A549 (cell line): ENCODE data around the gene MRPL2. TPM values are rescaled to one million over a fixed set of nuclear protein-coding genes. Genes with fewer than 3 reads are reported as not detected.

Experiments used
- ATAC-seq, 2 experiments: fragments of 200-7000 bp in 1 of 2; fragments of >200 bp in 1 of 2; cut with Nextera tagmentation in 1 of 2; cut with Tn5 transposase in 1 of 2; 3 replicates each; pipeline versions ENCODE4 v1.8.0 to v1.9.1; 2018 to 2020; ENCODE audit warnings: mild to moderate bottlenecking in 1 of 2, moderate library complexity in 1 of 2
- CTCF ChIA-PET: fragments of 300-600 bp; sonication (Branson Sonifier 250); formaldehyde crosslinking; extraction: SDS; loops from one replicate; lab custom pipeline; 2021; ENCODE audit warnings: antibody characterized with exemption, inconsistent platforms; lab: Yijun Ruan, JAX
- POLR2A ChIA-PET: fragments of 350-600 bp; formaldehyde crosslinking; extraction: SDS; loops from one replicate; lab custom pipeline; 2021; ENCODE audit warnings: antibody characterized with exemption, inconsistent platforms; lab: Yijun Ruan, JAX
- DNase-seq, 2 experiments: peaks; one replicate each; pipeline versions ENCODE4 v3.0.0 to v3.0.0-alpha.2; 2011 to 2016; ENCODE audit warnings: low read depth in 1 of 2, low spot score in 1 of 2
- FAIRE-seq: peaks from 2 replicates; lab custom pipeline; 2011; peaks lifted over from hg19 to GRCh38; lab: Jason Lieb, UNC
- H3K27ac ChIP-seq, 2 experiments: fragments of >200 bp; sonication (Bioruptor Twin); formaldehyde crosslinking; 3 replicates each; pipeline ENCODE4 v1.5.1; 2016 to 2017
- H3K4me1 ChIP-seq: fragments of >200 bp; sonication (Bioruptor Twin); formaldehyde crosslinking; 3 replicates; pipeline ENCODE4 v1.6.1; 2016
- H3K4me2 ChIP-seq: fragments of >200 bp; sonication (Bioruptor Twin); formaldehyde crosslinking; 3 replicates; pipeline ENCODE4 v1.6.1; 2016
- H3K4me3 ChIP-seq: fragments of >200 bp; sonication (Bioruptor Twin); formaldehyde crosslinking; 3 replicates; pipeline ENCODE4 v1.5.1; 2016
- H3K9me3 ChIP-seq: fragments of >200 bp; sonication (Bioruptor Twin); formaldehyde crosslinking; 3 replicates; pipeline ENCODE4 v1.6.1; 2016
- CEBPB ChIP-seq, 2 experiments: fragments of >200 bp in 1 of 2; sonication (Bioruptor Twin) in 1 of 2; formaldehyde crosslinking in 1 of 2; IDR thresholded peaks; 2 replicates each; pipeline ENCODE4 v1.6.1; 2012 to 2016
- EHF ChIP-seq: fragments of 250-450 bp; sonication (Bioruptor Pico); IDR thresholded peaks from 2 replicates; pipeline ENCODE4 v1.5.0; 2020; ENCODE audit warnings: mild to moderate bottlenecking
- EP300 ChIP-seq, 2 experiments: fragments of >200 bp; sonication (Bioruptor Twin); formaldehyde crosslinking; IDR thresholded peaks; 2 replicates in 1 of 2; 3 replicates in 1 of 2; pipeline ENCODE4 v1.6.1; 2016 to 2017
- HDAC2 ChIP-seq: fragments of 200-600 bp; sonication (generic); IDR thresholded peaks from 2 replicates; pipeline ENCODE4 v1.6.1; 2016
- HOXB5 ChIP-seq: fragments of 250-450 bp; sonication (Bioruptor Pico); IDR thresholded peaks from 2 replicates; pipeline ENCODE4 v1.5.0; 2020; ENCODE audit warnings: mild to moderate bottlenecking, moderate library complexity
- JUN ChIP-seq, 2 experiments: fragments of >200 bp; sonication (Bioruptor Twin); formaldehyde crosslinking; IDR thresholded peaks; 2 replicates in 1 of 2; 3 replicates in 1 of 2; pipeline ENCODE4 v1.6.1; 2016 to 2017
- KDM1A ChIP-seq: fragments of 200-600 bp; sonication (generic); IDR thresholded peaks from 2 replicates; pipeline ENCODE4 v1.6.1; 2016; ENCODE audit warnings: low read depth, mild to moderate bottlenecking
- MAZ ChIP-seq: fragments of 150-350 bp; IDR thresholded peaks from 2 replicates; pipeline ENCODE4 v1.6.1; 2014; ENCODE audit warnings: antibody characterized with exemption, low read depth, low read length, borderline replicate concordance
- MYC ChIP-seq: IDR thresholded peaks from 2 replicates; pipeline ENCODE4 v1.6.1; 2012; ENCODE audit warnings: mild to moderate bottlenecking, inconsistent platforms, low read length, improper control_type of control experiment, borderline replicate concordance
- NFE2L2 ChIP-seq: fragments of 150-350 bp; conservative IDR thresholded peaks from 2 replicates; pipeline ENCODE4 v1.6.1; 2014; ENCODE audit warnings: low read length
- NPAS2 ChIP-seq: fragments of 250-450 bp; sonication (Bioruptor Pico); IDR thresholded peaks from 2 replicates; pipeline ENCODE4 v1.8.0; 2022; ENCODE audit warnings: mild to moderate bottlenecking, moderate library complexity, borderline replicate concordance
- PHF8 ChIP-seq: fragments of 200-600 bp; sonication (generic); IDR thresholded peaks from 2 replicates; pipeline ENCODE4 v1.6.1; 2016; ENCODE audit warnings: low read depth, mild to moderate bottlenecking, antibody characterized with exemption, moderate library complexity, borderline replicate concordance
- POLR2A ChIP-seq: IDR thresholded peaks from 2 replicates; pipeline ENCODE4 v1.6.1; 2012; ENCODE audit warnings: mild to moderate bottlenecking, low read length
- POLR2AphosphoS2 ChIP-seq: conservative IDR thresholded peaks from 2 replicates; pipeline ENCODE4 v1.6.1; 2012; ENCODE audit warnings: low read length, improper control_type of control experiment, inconsistent platforms
- RFX5 ChIP-seq: fragments of 450-650 bp; IDR thresholded peaks from 2 replicates; pipeline ENCODE4 v1.7.1; 2014; ENCODE audit warnings: antibody characterized with exemption, mild to moderate bottlenecking, moderate library complexity
- SREBF2 ChIP-seq: fragments of 450-650 bp; IDR thresholded peaks from 2 replicates; pipeline ENCODE4 v1.6.1; 2014; ENCODE audit warnings: mild to moderate bottlenecking, moderate library complexity
- TP53 ChIP-seq: fragments of 250-450 bp; sonication (Bioruptor Pico); IDR thresholded peaks from 2 replicates; pipeline ENCODE4 v1.5.0; 2021; ENCODE audit warnings: mild to moderate bottlenecking, moderate library complexity
- ZC3H11A ChIP-seq: fragments of 450-650 bp; IDR thresholded peaks from 2 replicates; pipeline ENCODE4 v1.6.1; 2014; ENCODE audit warnings: antibody characterized with exemption, mild to moderate bottlenecking
- ZNF302 ChIP-seq: fragments of 250-450 bp; sonication (Bioruptor Pico); IDR thresholded peaks from 2 replicates; pipeline ENCODE4 v1.9.0; 2021; ENCODE audit warnings: inconsistent platforms, mild to moderate bottlenecking, moderate library complexity
- WGBS: methylation state at CpG from one replicate; pipeline ENCODE4 v1.1.6; 2017; ENCODE audit errors: missing lambda C conversion rate; 5-methylcytosine and 5-hydroxymethylcytosine counted together
- polyA plus RNA-seq, 4 experiments: library from polyadenylated mRNA; depleted of rRNA in 3 of 4; stranded (reverse); fragments of >200 nt; fragmentation: RNase III in 1 of 4; extraction: RNeasy Plus Mini Kit Qiagen cat#74134 plus additional on column Dnase treatment in 1 of 4; gene quantifications; 2 replicates in 3 of 4; 3 replicates in 1 of 4; pipeline ENCODE4 v1.2.3, GENCODE V29; 2011 to 2017
- TF ChIP-seq, protein P1 (sequence below): fragments of 450-650 bp; IDR thresholded peaks from 2 replicates; pipeline ENCODE4 v1.6.1; 2014; ENCODE audit warnings: antibody characterized with exemption
- TF ChIP-seq, protein P2 (sequence below): fragments of 150-350 bp; IDR thresholded peaks from 2 replicates; pipeline ENCODE4 v1.6.1; 2014; ENCODE audit warnings: low read depth, mild to moderate bottlenecking, low read length
- TF ChIP-seq, protein P3 (sequence below): IDR thresholded peaks from 2 replicates; pipeline ENCODE4 v1.6.1; 2012
- TF ChIP-seq, protein P4 (sequence below): fragments of >200 bp; sonication (Bioruptor Twin); formaldehyde crosslinking; IDR thresholded peaks from 3 replicates; pipeline ENCODE4 v1.6.1; 2016
- TF ChIP-seq, protein P5 (sequence below): IDR thresholded peaks from 2 replicates; pipeline ENCODE4 v1.6.1; 2012
- TF ChIP-seq, protein P6 (sequence below): IDR thresholded peaks from 2 replicates; pipeline ENCODE4 v1.6.1; 2012; ENCODE audit warnings: low read depth, borderline replicate concordance

Gene MRPL2
- polyA plus RNA-seq, 2 of the 4 experiments (the other 2 are of a cell fraction) = 33.7 to 51.9 TPM

DNA sequence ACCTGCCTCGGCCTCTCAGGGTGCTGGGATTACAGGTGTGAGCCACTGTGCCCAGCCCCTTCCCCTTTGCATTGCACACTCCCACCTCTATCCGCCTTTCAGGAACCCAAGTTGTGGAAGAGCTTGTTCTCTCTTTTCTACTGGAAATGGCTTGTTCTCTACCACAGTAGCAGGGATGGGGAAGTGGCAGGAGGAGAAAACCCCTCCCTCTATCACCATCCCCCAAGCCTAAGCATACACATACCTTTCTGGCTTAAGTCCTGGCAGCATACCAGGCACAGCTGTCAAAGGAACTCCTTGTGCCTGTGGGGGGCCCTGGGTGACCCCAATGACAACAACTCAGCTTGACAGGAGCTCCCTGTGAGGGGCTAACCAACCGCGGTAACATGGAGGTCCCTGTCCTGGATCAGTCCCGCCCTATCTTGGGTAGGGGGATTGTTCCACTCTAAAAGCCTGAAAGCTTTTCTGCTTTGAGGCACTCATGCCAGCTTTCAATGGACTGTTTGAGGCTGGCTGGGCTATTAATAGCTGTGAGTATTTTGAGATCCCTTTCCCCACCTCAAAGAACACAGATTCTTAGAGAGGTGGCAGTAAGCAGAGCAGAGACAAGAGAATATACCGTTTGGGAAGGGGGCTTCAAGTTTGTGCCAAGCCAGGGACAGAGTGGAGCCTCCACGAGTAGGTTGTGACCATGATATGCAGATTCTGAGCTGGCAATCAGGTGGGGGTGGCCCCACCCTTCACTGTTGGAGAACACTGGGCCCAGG is 42.9 kb downstream of the MRPL2 start:
- DNase-seq = no peak
- H3K4me1 ChIP-seq = peaks cover 18% of the 10 kb centered on the region
- TF ChIP-seq NPAS2 (CRISPR knock-in tag) (no peak), TP53 (CRISPR knock-in tag) (no peak), ZNF302 (CRISPR knock-in tag) (no peak), ZC3H11A (no peak), RFX5 (no peak), CEBPB (IDR thresholded peaks at IDR 0.05) (no peak), SREBF2 (no peak), PHF8 (no peak), MAZ (no peak), KDM1A (no peak), EP300 (IDR thresholded peaks at IDR 0.05) (no peak), POLR2AphosphoS2 (no peak)
- TF ChIP-seq, protein P1, sequence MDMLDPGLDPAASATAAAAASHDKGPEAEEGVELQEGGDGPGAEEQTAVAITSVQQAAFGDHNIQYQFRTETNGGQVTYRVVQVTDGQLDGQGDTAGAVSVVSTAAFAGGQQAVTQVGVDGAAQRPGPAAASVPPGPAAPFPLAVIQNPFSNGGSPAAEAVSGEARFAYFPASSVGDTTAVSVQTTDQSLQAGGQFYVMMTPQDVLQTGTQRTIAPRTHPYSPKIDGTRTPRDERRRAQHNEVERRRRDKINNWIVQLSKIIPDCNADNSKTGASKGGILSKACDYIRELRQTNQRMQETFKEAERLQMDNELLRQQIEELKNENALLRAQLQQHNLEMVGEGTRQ = no peak
- H3K9me3 ChIP-seq = no peaks in the 10 kb centered on the region
- ChIA-PET POLR2A (interaction anchor here (2.4 kb wide), 1 partner anchor 38 kb away, joined by 15 read pairs; the partner anchor contains the start of gene CUL7), CTCF (interaction anchor here (0.6 to 1.3 kb wide), 4 partner anchors 13 to 176 kb away, joined by 3 read pairs; no protein-coding TSS in a partner anchor)
- whole genome bisulfite sequencing = 83% methylated on average over 5 of the region's 7 CpGs
- ATAC-seq = no peak
- no peak overlapping the region for H3K27ac ChIP-seq
- no peak overlapping the region for H3K4me2 ChIP-seq
- FAIRE-seq = no peak
- no peak overlapping the region for H3K4me3 ChIP-seq

DNA sequence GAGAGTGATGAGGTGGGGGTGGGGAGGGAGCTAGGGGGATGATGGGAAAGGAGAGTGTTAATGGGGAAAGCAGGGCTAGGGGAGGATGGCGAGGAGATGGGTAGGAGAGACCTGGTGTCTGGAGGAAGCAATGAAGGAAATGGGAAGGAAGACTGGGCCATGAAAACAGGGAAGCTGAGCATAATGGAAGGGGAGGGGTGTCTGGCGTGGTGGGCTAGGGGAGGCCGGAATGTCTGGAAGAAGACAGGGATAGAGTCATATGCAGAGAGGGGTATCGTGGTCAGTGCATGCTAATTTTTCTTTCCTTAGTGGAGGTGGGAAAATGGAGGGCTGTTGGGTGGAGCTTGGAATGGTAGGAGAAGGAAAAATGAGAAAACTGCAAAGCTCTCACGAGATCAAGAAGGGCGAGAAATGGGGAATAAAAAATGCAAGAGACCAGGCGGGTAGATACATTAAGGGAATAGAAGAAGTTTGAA is 44.8 kb downstream of the MRPL2 start:
- Histone ChIP-seq H3K9me3 (no peaks in the 10 kb centered on the region), H3K4me1 (peaks cover 13% of the 10 kb centered on the region; the same call in 1 of the 3 replicates)
- POLR2A ChIA-PET = interaction anchor here (0.5 to 2.4 kb wide), 8 partner anchors 9 to 265 kb away, joined by 3 to 15 read pairs (median 4); partner anchors contain the start of genes CUL7, KLC4, MRPL2 and PPP2R5D
- peak in 1 of 2 experiments; percentile 14 for DNase-seq
- TF ChIP-seq HOXB5 (CRISPR knock-in tag) (no peak), EHF (CRISPR knock-in tag) (no peak)
- TF ChIP-seq, protein P2, sequence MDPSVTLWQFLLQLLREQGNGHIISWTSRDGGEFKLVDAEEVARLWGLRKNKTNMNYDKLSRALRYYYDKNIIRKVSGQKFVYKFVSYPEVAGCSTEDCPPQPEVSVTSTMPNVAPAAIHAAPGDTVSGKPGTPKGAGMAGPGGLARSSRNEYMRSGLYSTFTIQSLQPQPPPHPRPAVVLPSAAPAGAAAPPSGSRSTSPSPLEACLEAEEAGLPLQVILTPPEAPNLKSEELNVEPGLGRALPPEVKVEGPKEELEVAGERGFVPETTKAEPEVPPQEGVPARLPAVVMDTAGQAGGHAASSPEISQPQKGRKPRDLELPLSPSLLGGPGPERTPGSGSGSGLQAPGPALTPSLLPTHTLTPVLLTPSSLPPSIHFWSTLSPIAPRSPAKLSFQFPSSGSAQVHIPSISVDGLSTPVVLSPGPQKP = no peak
- TF ChIP-seq, all 56 proteins: peak for 0
- Histone ChIP-seq H3K4me3 (peak overlapping the region; percentile 92), H3K4me2 (peak overlapping the region; percentile 99), H3K27ac (peak overlapping the region; percentile 83 to 91)
- peak in 1 of 2 experiments; percentile 11; a peak in 3 of 6 replicates for ATAC-seq
- 3% methylated on average over 7 of the region's 7 CpGs for WGBS
- no peak for FAIRE-seq
- CTCF ChIA-PET = interaction anchor here (0.8 kb wide), 1 partner anchor 80 kb away, joined by 3 read pairs; no protein-coding TSS in a partner anchor

DNA sequence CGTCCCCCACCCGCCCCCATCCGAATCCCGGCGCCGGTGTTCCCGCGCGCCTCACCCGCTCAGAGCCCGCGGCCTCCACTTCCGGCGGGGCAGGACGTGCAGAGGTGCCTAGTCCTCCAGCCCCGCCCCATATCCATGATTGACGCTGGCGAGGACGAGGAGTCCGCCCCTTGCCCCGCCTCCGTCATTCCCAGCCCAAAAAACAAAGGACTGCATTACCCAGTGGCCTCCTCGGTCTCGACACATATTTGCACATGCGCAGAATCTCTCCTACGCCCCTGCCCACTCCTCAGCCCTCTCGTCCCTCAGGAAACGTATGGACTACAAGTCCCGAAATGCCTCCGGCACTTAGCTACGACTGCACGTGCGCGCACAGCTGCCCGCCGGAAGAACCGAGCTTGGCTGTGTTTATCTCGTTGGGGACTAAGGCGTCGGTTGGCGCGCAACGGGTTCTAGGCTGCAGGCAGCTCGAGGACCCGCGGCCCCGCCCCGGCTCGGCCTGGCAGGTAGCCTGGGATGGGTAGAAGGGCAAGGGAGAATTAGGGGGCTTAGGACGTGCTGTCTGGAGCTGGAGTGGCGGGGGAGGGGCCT is 45.3 kb downstream of the MRPL2 start, which contains the start of the genes KLHDC3 and MEA1:
KLHDC3 (plus strand) TSS at position 407 of the 591 bp plus-strand sequence. CDS start 2,944 bp downstream, outside the sequence.
MEA1 (minus strand) TSS at position 104 of the 591 bp plus-strand sequence. CDS start 133 bp downstream, outside the sequence.
- H3K4me2 ChIP-seq = peak within 1 kb of the TSS; percentile 99
- H3K4me3 ChIP-seq = peak within 1 kb of the TSS; percentile 92
- peak within 1 kb of the TSS; percentile 87 to 91 for H3K27ac ChIP-seq
- peaks cover 13% of the 10 kb centered on the region; the same call in 1 of the 3 replicates for H3K4me1 ChIP-seq
- WGBS = 5% methylated on average over 8 of the region's 51 CpGs
- H3K9me3 ChIP-seq = no peaks in the 10 kb centered on the region
- DNase-seq (peak; percentile 94 to 99), ATAC-seq (peak; percentile 94 to 96), FAIRE-seq (no peak)
- ChIA-PET POLR2A (interaction anchor here (0.5 to 2.4 kb wide), 8 partner anchors 9 to 266 kb away, joined by 3 to 15 read pairs (median 4); partner anchors contain the start of genes CUL7, KLC4, MRPL2 and PPP2R5D), CTCF (interaction anchor here (1.2 to 2.0 kb wide), 2 partner anchors 112 to 129 kb away, joined by 3 to 11 read pairs; no protein-coding TSS in a partner anchor)
- TF ChIP-seq, protein P3, sequence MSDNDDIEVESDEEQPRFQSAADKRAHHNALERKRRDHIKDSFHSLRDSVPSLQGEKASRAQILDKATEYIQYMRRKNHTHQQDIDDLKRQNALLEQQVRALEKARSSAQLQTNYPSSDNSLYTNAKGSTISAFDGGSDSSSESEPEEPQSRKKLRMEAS = peak; percentile 57; the same call in 1 of the 2 replicates
- TF ChIP-seq JUN (IDR thresholded peaks at IDR 0.05) (peak in 1 of 2 experiments; percentile 29; a peak in 2 of 5 replicates), EHF (CRISPR knock-in tag) (no peak), NFE2L2 (no peak), POLR2A (0 out of 2 replicates have a peak, but pooled peaks have one; percentile 36), HDAC2 (no peak), MYC (peak; percentile 68; the same call in 1 of the 2 replicates)
- TF ChIP-seq, protein P4, sequence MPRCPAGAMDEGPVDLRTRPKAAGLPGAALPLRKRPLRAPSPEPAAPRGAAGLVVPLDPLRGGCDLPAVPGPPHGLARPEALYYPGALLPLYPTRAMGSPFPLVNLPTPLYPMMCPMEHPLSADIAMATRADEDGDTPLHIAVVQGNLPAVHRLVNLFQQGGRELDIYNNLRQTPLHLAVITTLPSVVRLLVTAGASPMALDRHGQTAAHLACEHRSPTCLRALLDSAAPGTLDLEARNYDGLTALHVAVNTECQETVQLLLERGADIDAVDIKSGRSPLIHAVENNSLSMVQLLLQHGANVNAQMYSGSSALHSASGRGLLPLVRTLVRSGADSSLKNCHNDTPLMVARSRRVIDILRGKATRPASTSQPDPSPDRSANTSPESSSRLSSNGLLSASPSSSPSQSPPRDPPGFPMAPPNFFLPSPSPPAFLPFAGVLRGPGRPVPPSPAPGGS = peak; percentile 59; the same call in 1 of the 3 replicates
- TF ChIP-seq, protein P5, sequence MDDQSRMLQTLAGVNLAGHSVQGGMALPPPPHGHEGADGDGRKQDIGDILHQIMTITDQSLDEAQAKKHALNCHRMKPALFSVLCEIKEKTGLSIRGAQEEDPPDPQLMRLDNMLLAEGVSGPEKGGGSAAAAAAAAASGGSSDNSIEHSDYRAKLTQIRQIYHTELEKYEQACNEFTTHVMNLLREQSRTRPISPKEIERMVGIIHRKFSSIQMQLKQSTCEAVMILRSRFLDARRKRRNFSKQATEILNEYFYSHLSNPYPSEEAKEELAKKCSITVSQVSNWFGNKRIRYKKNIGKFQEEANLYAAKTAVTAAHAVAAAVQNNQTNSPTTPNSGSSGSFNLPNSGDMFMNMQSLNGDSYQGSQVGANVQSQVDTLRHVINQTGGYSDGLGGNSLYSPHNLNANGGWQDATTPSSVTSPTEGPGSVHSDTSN = peak; percentile 87
- TF ChIP-seq, protein P1 = peak; percentile 53
- TF ChIP-seq, protein P6, sequence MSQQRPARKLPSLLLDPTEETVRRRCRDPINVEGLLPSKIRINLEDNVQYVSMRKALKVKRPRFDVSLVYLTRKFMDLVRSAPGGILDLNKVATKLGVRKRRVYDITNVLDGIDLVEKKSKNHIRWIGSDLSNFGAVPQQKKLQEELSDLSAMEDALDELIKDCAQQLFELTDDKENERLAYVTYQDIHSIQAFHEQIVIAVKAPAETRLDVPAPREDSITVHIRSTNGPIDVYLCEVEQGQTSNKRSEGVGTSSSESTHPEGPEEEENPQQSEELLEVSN = 0 out of 2 replicates have a peak, but pooled peaks have one; percentile 28
